GM12801 (cell line): Measurements from ENCODE around the gene FCRL3.

Experiments used
- CTCF ChIP-seq: IDR thresholded peaks from one replicate; pipeline ENCODE4 v1.5.1; 2011; ENCODE audit warnings: control low read depth; ENCODE audit not compliant: insufficient read length; ENCODE audit errors: extremely low read depth

FCRL3 gene

GRCh38 chr1:157724537-157725220 is 24.1 kb upstream of the FCRL3 start:
- TF ChIP-seq CTCF, result no peak

- TF ChIP-seq CTCF, result no peak
Observed at GRCh38 chr1:157723157-157723556, 22.6 kb upstream of the FCRL3 start.

GRCh38 chr1:157721985-157722384 is 21.4 kb upstream of the FCRL3 start:
- no peak for TF ChIP-seq CTCF

GRCh38 chr1:157715736-157716135 is 15.2 kb upstream of the FCRL3 start:
- TF ChIP-seq CTCF, result no peak

- no peak for TF ChIP-seq CTCF
Observed at GRCh38 chr1:157711802-157712201, 11.2 kb upstream of the FCRL3 start.

GRCh38 chr1:157704878-157705277 is 4.3 kb upstream of the FCRL3 start:
- TF ChIP-seq CTCF, result no peak

GRCh38 chr1:157703981-157704380 is 3.4 kb upstream of the FCRL3 start:
- no peak for TF ChIP-seq CTCF
